GM21786 (cell line): Measurements from ENCODE around the gene SNRNP40.
A peak's percentile ranks its signal among the peaks of the same experiment; 100 is the strongest.

Source experiments
- ATAC-seq: cut with Tn5 transposase; IDR thresholded peaks from one replicate; pipeline ENCODE4 v1.9.1; 2021; ENCODE audit not compliant: unreplicated experiment

Gene SNRNP40

DNA sequence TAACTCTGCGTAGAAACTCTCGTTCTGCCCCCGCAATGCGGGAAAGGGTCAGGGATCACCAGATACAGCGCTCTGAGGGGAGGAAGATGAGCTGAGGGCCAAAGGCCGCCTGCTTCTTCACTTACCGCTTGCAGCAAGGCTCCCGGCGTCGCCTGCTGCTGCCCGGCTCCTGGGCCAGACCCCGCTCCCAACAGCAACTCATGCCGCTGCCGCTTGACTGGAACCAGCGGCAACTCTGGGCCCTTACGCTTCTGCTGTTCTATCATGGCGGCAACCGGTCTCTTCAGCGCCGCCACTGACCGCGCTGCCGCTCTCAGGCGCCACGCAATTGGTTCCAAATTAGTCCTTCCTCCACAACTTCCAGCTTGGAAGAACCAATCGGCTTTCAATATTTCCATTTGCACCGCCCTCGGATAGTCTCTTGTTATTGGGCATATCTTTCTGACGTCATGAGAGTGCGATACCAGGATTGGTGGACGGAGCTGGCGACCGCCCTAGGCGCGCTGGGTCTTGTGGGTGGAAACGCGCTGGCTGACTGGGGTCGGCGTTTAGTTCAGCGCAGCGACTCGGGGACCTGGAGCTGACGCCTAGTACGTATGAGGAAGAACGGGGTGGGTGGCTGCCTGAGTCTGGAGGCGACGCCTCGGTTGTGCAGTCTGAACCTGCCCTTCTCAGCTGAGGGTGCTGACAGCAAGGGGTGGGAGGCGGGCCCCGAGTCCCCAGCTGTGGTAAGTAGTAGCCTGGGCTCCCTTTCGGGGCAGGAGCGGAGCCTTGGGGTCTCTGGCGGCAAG, at the start of gene SNRNP40, which contains the start of gene ZCCHC17:
Gene SNRNP40, minus strand, starts transcription at position 303 of the 791 bp plus-strand sequence. Its CDS starts 37 bp downstream, at position 266.
Gene ZCCHC17, plus strand, starts transcription at position 547 of the 791 bp plus-strand sequence. CDS start 13,067 bp downstream, outside the sequence.
- ATAC-seq: peak; percentile 98

DNA sequence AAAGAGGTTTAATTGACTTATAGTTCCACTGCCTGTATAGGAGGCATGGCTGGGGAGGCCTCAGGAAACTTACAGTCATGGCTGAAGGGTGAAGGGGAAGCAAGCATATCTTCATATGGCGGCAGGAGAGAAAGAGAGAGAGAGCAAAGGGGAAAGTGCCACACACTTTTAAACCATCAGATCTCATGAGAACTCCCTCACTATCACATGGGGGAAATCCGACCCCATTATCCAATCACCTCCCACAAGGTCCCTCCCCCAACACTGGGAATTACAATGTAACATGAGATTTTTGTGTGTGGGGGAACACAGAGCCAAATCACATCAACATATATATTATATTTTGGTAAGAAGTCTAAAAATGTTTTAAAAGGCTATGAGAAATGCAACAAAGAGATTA, 49.0 kb upstream of the SNRNP40 start:
- no peak for ATAC-seq

GRCh38 chr1:31344503-31344902, 47.9 kb upstream of the SNRNP40 start:
- ATAC-seq: no peak

DNA sequence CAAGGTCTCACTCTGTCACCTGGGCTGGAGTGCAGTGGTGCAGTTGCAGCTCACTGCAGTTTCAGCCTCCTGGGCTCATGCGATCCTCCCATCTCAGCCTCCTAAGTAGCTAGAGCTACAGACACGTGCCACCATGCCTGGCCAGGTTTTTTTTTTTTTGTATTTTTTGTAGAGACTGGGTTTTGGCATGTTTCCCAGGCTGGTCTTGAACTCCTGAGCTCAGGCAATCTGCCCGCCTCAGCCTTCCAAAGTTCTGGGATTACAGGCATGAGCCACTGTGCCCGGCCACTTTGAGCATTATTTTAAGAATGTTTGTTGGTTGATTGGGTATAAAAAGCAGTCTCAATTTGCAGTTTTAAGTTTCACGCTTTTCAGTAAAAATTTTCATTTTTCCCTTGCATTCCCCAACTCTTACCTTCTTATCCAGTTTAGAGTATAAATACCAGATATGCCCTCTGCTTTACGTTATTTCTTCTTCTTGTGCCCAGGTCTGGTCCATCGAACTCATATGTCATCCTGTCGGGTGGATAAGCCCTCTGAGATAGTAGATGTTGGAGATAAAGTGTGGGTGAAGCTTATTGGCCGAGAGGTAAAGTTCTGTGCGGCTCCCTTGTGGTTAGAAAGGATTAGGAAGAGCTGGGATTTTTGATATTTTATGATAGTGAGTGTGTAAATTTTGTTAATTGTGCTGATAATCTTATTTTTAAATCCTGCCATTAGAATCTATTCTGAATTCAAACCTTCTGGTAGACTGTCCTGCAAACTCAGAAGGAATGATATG, 40.3 kb upstream of the SNRNP40 start:
- ATAC-seq: no peak

DNA sequence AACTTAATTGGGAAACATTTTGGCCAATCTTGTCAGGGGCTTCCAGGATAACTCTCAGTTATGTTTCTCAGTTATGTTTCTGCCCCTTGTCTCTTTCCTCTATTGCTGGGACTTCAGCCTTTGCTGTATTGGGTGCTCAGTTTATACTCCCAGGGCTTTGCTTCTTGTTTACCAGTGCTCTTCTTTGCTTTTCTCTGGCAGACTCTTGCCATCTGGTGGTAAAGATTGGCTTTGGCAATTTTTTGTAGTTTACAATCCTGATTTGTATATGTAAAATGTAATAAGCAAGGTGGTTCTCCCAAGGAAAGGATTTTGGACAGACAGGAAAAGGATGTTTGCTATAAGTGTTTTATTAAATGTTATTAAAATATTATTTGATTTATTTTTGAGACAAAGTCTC, 38.4 kb upstream of the SNRNP40 start:
- no peak for ATAC-seq

DNA sequence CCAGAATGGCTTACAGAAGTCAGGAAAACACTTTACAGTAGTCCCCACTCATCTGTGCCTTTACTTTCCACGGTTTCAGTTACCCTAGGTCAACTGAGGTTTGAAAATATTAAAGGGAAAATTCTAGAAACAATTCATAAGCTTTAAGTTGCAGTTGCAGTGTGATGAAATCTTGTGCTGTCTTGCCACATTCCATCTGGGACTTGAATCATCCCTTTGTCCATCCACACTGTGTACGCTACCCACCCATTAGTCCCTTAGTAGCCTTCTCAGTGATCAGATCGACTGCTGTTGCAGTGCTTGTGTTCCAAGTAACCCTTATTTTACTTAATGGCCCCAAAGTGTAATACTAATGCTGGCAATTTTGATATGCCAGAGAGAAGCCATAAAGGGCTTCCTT, 30.8 kb upstream of the SNRNP40 start:
- no peak for ATAC-seq

DNA sequence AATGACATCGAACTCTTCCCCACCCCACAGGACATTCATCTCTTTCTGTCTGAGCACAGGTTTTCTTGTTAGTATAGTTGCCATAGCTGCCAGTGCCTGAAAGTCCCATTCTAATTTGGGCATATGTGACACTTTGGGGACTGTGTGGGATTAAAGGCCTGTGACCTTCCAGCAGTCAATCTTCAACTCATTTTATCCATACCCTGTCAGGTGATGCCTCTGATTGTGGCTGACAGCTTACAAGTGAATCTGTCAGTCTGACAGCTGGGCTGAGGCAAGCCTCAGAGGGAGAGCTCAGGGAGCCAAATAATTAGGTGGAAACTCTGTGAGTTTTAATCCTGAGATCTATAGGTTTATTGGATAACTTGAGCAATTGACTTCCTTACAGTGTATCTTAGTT, 29.9 kb upstream of the SNRNP40 start:
- no peak for ATAC-seq

DNA sequence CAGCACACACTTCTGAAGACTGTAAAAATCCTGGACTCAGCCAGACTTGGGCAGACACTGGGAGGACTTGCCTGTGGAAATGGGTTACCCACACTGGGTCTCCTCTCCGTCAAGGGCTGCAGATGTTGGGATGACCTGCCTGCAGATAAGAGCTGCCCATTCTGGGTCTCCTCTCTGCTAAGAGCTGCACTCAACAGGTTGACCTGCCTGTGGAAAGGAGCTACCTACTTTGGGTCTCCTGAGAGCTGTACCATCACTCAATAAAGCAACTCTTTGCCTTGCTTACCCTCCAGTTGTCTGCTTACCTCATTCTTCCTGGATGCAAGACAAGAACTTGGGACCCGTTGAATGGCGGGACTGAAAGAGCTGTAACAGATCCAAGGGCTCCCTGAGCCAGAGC, 28.4 kb upstream of the SNRNP40 start:
- ATAC-seq: no peak

- ATAC-seq: no peak
Measured at GRCh38 chr1:31324093-31324492, 27.5 kb upstream of the SNRNP40 start.

- ATAC-seq: no peak
Measured at GRCh38 chr1:31318146-31318545, 21.6 kb upstream of the SNRNP40 start.

DNA sequence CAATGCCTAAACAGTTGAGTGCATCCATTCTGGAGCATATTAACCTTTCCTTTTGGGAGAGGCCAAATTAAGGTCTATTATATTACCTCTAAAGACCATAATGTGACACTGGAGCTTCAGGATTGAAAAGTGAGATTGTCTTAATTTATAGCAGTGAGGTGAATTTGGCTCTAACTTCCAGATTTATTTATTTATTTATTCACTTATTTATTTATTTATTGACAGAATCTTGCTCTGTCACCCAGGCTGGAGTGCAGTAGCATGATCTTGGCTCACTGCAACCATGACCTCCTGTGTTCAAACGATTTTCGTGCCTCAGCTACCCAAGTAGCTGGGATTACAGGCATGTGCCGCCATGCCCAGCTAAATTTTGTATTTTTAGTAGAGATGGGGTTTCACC, 19.3 kb upstream of the SNRNP40 start:
- no peak for ATAC-seq

DNA sequence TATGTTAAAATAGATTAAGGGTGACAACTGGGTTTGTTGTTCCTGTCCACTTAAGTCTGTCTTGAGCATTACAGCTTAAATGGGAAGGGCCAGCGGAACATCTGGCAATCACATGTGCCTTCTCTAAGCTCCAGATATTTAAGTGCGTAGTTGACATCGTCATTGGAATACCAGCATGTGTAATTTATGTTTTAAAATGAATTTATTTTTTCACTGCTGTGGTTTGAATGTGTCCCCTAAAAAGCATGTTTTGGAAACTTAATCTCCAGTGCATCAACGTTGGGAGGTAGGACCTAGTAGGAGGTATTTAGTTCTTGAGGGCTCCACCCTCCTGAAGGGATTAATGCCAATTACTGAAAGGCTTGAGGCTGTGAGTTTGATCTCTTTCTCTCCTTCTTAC, 13.6 kb upstream of the SNRNP40 start:
- ATAC-seq: no peak

- no peak for ATAC-seq
Measured at GRCh38 chr1:31308036-31308435, 11.4 kb upstream of the SNRNP40 start.

GRCh38 chr1:31306278-31306677, 9.7 kb upstream of the SNRNP40 start:
- no peak for ATAC-seq

DNA sequence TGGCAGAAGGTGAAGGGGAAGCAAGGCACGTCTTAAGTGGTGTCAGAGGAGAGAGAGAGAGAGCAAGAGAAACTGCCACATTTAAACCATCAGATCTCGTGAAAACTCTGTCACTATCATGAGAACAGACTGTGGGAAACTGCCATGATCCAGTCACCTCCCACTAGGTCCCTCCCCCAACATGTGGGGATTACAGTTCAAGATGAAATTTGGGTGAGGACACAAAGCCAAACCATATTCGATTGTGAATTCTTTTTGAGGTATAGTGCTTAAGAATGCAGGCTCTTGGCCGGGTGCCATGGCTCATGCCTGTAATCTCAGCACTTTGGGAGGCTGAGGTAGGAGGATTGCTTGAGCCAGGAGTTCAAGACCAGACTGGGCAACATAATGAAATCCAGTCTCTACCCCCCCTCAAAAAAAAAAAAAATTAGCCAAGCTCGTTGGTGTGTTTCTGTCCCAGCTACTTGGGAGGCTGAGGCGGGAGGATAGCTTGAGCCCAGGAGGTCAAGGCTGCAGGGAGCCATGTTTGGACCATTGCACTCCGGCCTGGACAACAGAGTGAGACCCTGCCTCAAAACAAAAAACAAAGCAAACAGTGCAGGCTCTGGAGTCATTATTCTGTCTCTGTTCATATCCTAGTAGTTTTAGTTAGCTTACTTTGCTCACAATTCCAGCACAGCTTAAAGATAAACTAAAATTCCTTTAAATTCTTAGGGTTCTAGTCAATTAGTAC, 6.3 kb upstream of the SNRNP40 start:
- ATAC-seq: no peak

DNA sequence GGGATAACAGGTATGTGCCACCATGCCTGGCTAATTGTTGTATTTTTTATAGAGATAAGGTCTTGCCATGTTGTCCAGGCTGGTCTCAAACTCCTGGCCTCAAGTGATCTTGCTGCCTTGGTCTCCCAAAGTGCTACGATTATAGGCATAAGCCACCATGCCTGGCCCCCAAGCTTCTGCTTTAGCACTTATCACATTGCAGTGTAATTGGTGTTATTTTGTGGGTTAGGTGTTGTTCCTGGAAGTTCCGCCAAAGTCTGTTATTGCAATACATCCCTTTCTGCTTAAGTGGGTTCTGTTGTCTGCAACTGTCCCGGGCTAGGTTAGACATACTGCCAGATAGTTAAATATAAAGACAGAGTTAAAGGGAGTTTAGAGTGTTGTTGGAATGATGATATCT, 3.6 kb upstream of the SNRNP40 start:
- no peak for ATAC-seq

DNA sequence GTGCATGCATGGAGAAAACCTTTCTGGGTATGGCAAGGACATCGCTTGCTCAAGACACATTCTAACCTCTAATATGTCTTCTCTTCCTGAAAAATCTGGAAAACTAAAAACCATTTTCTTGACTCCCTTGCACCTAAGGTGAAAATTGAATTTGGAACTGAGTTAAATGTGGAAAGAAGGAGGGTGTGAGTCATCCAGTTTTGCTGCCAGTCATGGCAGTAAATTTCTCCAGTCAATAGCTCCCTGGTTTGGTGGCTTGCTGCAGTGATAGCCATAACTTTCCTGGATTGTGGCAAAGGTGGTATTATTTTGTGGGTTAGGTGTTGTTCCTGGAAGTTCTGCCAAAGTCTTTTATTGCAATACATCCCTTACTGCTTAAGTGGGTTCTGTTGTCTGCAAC, 2.8 kb upstream of the SNRNP40 start:
- ATAC-seq: no peak

GRCh38 chr1:31297277-31298247, 974 bp upstream of the SNRNP40 start:
- ATAC-seq: no peak

DNA sequence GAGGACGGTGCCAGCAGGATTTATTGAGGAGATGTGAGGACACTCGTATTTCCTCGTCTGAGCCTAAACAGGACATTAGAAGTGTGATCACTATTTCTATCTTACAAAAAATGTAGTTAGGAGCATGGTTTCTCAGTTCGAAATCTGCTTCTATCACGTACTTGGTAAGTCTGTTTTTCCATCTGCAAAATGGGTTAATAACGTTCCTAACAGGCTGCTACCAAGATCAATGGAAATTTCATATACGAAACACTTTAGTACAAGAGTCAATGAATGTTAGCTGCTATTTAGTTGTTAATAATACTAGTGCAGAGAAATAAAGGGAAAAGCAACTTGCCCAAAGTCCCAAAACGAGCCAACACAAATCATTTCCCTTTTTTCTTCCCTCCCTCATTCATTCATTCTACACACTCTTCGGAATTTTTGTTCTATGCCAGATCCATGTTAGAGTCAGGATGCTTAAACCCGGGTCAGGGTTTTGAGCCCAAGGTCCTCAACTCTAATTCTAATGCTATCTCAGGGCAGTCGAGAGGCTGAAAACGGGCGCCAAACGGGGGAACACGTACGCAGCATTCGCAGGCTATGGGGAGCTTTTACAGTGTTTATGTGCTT, 608 bp downstream of the SNRNP40 start:
- ATAC-seq: no peak

DNA sequence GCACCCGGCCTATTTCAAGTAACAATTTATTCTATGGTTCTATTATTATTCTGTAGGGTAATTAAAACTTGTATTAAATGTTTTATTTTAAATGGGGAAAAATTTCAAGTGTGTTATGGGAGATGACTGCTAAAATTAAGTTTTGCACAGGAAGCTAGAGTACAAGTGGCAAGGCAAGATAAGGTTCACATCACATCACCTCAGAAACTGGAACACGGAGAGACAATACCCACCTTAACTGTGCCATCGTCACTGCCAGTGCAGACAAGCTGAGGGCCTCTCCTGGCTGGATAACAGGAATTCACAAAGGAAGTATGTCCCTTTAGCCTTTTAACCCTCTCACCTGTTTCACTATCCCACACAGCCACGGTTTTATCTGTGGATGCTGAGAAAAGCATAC, 7.6 kb downstream of the SNRNP40 start:
- ATAC-seq: no peak
